Loucy (cell line): ENCODE results near the gene CUL2.
"Not testable (repeated sequence)": the region's sequence is repeated elsewhere in the genome, so short reads cannot be mapped to it uniquely, and the experiment has no call there.

ENCODE experiments used
- EZH2phosphoT487 ChIP-seq: fragments of 200-600 bp; IDR thresholded peaks from 2 replicates; pipeline ENCODE4 v1.6.1; 2018; ENCODE audit warnings: antibody characterized with exemption, mild to moderate bottlenecking, moderate library complexity, borderline replicate concordance
- TF ChIP-seq, protein P1 (sequence below): fragments of 200-600 bp; sonication (generic); conservative IDR thresholded peaks from 2 replicates; pipeline ENCODE4 v1.5.1; 2014; ENCODE audit warnings: mild to moderate bottlenecking, antibody characterized with exemption, low read length

DNA sequence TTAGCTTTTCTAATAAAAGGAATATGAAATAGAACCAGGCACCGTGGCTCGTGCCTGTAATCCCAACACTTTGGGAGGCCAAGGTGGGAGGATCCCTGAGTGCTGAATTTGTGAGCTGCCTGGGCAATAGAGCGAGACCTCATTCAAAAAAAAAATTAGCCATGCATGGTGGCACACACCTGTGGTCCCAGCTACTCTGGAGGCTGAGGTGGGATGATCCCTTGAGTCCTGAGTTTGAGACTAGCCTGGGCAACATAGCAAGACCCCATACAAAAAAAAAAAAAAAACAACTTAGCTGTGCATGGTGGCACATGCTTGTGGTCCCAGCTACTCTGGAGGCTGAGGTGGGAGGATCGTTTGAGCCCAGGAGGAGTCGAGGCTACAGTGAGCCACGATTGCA lies 44.9 kb downstream of the CUL2 start:
- TF ChIP-seq, protein P1, sequence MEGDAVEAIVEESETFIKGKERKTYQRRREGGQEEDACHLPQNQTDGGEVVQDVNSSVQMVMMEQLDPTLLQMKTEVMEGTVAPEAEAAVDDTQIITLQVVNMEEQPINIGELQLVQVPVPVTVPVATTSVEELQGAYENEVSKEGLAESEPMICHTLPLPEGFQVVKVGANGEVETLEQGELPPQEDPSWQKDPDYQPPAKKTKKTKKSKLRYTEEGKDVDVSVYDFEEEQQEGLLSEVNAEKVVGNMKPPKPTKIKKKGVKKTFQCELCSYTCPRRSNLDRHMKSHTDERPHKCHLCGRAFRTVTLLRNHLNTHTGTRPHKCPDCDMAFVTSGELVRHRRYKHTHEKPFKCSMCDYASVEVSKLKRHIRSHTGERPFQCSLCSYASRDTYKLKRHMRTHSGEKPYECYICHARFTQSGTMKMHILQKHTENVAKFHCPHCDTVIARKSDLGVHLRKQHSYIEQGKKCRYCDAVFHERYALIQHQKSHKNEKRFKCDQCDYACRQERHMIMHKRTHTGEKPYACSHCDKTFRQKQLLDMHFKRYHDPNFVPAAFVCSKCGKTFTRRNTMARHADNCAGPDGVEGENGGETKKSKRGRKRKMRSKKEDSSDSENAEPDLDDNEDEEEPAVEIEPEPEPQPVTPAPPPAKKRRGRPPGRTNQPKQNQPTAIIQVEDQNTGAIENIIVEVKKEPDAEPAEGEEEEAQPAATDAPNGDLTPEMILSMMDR, result not testable (repeated sequence)
- TF ChIP-seq EZH2phosphoT487, result not testable (repeated sequence)
